HG02870 (cell line): Measurements from ENCODE around the gene NPC2.

Source experiments
- ATAC-seq: cut with Tn5 transposase; IDR thresholded peaks from one replicate; pipeline ENCODE4 v1.9.1; 2021; ENCODE audit warnings: mild to moderate bottlenecking, moderate library complexity; ENCODE audit not compliant: unreplicated experiment

Gene NPC2

DNA sequence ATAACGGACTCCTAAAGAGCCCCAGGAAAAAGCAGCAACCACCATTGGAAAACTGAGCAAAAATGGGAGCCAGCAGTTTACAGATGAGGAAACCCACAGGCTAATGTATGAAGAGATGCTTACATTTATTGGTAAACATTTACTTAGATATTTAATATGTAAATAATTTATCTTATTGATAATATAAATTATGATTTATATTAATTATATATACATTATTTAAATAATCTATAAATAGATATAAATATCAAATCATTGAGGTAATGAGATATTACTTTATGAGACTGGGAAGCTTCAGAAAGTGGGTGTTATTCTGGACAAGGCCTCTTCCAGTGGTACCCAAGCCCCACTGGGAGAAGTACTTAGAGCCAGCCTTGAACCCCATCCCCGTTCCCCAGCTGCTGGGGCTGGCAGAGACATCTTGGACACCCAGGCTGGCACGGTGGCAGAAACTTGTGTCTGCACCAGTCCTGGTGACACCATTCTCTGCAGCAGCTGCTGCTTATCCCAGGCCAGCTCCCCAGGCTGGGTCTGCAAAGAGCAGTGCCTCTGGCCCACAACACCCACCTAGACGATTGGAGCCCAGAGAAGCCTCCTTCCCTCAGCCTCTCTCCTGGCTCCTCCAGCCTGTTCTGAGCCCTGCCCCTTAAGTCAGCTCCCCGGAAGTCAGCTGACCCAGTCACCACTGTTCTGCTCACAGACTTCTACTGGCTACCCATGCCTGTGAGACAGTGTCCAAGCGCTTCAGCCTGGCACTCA is 26.4 kb upstream of the NPC2 start:
- no peak for ATAC-seq

DNA sequence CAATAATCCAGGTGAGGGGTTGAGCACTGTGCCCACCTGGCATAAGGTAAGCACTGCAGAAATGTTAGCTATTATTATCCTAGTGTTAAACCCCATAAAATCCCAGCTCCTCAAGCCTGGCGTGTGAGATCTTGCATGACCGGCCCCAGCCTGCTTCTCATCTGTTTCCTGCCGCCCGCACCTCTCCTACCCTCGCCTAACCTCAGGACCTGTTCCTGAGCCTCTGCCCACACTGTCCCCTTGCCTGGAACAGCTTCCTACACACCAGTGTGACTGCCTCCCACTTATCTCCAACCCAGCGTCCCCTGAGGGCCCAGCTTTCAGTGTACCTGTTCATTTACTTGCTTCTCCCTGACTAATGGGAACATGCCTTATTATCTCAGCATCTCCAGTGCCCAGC is 25.1 kb upstream of the NPC2 start:
- ATAC-seq: no peak

DNA sequence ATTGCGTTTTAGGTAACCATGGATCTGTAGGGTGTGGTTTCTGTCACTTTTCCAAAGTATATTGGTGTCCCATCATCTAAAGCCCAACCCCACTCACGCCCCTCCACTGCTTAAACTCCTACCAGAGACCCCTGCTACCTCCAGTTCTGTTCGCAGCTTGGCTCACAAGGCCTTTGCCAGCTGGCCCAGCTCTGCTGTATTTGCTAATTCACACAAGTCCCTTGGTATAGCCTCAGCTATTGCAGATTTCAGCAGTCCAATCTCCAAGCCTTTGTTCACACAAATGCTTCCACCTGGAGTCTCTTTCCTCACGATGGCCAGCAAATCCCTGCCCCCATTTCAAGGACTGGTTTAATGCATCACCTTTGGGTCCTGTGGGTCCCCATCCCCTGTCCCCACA is 24.6 kb upstream of the NPC2 start:
- no peak for ATAC-seq

DNA sequence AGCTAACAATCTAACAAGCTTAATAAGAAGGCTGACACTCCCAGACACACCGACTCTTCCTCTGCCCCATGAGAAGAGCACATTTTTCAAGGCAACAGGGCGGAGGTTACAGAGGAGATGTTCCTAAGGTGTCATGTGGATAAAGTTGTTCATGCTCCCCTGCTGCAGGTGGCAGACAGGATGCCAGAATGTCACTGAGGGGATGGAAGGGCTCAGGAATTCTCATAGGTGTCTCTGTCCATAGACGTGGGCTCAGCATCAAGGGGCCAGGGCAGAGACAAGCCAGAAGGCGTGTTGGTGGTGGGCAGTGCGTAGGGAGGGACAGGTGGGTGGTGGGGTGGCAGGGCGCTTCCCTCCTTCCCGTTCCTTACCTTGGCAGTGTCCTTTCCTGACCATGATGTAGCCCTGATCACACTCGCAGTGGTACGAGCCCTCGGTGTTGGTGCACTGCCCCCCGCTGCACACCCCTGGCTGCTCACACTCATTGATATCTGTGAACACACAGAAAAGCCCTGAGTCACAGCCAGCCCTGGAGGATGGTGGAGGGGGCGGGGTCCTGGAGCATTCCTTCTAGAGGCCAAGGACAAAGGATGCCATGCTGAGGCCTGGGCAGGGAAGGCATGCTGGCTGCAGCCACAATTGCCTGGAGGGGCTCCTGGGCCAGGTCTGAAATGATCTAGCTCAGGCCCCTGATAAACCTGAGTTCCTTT is 23.5 kb upstream of the NPC2 start:
- no peak for ATAC-seq

DNA sequence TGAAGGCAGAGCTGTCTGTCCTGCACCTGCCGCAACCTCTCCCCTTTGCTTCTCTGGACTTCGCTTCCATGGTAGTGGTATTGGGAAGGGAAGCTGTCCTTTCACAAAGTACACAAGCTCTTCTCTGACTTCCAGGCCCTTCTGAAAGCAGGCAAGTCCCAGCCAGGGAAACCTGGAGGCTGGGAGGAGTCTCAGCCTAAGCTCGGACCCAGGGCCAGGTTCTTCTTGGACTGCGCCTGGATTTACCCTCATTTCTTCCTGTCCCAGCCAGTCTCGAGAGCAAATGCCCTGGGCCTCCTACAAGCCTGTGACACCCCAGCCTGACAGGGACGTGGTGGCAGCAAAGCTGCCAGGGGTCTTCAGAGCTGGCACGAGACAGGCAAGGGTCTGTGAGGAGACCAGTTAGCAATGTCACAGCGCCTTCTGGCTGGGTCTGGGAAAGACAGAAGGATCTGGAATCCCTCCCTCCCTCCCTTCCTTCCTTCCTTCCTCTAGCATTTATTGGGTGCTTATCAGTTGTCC is 22.8 kb upstream of the NPC2 start:
- no peak for ATAC-seq

DNA sequence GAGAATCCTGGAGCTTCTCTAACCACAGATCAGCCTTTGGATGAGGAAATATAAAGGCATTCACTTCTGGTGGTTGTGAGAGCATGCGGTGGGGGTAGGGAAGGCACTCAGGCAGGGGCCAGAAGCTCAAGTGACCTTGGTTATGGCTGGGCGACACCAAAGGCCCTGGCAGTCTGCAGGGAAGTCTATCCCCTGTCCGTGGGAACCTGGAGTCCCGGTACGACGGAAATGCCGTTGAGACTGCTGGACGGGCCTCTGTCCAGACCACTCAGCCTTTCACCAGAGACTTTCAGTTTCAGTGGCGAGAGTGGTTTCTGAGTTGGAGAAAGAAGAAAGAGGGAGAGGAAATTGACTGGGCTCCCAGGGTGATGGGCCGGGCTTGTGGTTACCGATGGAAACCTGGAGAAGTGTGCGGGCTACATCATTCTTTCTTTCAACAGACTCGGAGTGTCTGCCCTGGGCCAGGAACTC is 21.4 kb upstream of the NPC2 start:
- ATAC-seq: no peak

DNA sequence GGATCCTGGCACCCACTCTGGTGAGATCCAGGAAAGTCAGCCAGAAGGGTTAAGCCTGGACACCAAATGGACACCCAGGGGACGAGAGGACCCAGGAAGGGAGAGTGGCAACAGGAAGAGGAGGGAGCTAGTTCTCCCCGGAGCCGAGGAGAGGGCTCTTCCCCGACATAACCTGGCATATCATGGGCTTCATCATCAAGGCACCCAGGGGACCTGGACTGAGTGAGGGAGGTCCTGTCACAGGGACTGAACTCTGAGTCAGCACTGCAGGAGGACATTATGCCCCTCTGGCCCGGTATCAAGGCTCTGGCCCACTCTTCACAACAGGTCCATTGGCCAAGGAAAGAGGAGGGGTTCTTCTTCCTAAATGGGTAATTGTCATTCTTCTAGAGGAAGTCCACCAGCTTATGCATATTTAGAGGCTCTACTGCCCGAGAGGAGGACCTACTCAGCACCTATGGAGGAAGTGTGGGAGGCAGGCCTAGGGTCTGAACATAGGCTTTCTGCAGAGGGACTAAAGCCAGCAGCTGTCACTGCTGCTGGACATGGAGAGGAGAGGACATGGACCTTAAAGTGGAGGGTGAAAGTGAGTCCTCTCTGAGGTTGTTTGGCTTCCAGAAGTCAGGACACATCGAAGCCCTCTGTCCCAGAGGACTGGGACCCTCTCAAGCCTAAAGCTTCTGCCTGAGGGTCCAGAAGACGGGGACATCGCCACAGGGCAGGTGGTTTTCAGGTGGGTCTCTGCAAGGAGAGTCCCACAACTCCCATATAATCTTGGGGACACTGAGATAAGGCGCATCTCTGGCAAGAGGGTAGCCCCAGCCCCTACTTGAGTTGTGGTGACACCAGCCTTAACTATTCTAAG is 19.1 kb upstream of the NPC2 start:
- ATAC-seq: no peak

DNA sequence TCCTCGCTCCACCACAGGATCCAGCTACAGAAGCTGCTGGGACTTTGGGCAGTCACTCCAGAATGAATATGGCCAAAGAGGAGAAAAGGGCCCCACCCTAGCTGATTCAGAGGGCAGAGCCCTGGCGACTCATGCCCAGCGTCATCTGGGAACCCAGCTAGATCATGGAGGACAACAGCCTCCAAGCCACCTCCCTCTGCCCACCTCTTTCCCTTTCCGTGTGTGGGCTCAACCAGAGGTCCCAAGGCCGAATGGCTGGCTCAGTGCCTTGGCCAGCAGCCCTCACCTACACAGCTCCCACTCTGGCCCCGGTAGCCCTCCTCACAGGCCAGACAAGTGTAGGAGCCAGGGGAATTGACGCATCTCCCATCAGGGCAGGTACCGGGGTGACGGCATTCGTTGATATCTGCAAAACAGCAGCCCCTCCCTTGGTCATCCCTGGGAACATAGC is 17.9 kb upstream of the NPC2 start:
- ATAC-seq: no peak

DNA sequence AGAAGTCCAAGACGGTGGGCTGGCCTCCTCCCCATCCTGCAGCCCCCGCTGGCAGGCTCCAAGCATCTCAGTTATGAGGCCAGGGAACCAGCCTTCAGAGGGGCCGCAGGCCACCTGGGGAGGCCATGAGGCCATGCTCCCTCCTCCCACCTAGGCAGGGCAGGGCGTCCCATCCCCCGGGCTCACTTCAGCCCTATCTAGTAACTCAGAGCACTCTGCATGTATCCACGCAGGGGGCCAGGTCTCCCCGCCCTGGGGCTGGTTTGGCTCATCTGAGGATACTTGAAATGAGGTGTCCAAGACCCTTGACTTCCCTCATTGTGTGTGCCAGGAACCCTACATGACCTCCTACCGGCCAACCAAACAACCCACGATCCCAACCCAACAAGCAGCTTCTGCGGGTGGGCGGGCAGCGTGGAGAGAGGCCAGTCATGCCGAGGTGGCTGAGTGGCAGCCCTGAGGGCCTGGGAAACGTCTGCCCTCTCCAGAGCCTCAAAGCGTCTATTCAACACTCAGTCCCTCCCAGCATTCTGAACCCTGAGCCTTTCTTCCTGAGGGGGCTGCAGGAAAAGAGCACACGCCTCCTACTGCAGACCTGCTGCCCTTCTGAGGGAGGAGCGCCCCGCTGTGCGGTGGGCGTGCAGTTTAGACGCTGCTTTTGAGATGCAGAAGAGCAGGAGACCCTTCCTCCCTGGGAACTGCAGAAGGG is 17.3 kb upstream of the NPC2 start:
- ATAC-seq: no peak

DNA sequence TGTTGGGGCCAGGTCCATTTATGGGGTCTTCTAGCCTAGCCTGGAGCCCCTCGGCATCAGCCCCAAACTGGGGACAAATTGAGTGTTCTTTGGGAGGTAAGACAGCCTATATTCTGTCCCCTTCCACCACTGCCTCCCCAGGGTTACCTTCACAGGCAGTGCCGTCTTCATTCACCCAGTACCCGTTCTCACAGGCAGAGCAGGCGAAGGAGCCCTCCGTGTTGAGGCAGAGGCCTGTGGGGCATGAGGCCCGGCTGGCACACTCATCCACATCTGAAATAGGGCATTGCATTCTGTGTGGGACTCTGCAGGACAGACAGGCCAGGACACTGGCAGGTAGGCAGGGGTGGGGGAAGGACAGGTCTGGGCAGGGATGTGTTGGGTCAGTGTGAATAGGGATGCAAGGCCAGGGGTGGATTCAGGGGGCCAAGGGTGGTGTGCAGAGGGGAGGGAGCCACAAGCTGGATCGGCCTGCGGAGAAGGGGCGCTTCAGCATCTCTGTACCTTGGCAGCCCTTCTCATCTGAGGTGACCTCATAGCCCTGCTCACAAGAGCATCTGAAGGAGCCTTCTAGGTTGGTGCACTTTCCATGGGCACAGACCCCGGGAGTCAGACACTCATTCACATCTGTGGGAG is 16.6 kb upstream of the NPC2 start:
- ATAC-seq: no peak

DNA sequence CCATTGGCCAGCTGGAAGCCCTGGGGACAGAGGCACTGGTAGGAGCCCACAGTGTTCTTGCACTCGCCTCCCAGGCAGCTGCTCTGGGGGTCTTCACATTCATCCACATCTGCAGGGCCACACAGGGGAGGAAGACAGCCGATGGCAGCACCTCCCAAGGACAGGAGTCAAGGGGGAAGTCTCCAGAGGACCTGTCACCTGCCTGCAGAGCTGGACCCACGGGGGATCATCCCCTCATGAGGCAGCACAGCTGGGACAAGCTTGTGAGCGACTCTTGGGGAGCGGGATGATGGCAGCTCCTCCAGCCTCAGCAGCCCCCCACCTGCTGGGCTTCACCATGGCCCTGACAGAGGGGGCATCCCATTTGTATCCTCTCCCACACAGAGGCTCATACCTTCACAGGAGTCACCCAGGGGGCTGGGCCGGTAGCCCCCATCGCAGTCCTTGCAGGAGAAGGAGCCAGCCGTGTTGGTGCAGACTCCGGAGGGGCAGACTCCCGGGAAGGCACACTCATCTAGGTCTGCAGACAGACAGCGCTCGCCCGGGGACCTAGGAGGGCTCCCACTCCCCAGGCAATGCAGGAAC is 15.8 kb upstream of the NPC2 start:
- ATAC-seq: no peak

DNA sequence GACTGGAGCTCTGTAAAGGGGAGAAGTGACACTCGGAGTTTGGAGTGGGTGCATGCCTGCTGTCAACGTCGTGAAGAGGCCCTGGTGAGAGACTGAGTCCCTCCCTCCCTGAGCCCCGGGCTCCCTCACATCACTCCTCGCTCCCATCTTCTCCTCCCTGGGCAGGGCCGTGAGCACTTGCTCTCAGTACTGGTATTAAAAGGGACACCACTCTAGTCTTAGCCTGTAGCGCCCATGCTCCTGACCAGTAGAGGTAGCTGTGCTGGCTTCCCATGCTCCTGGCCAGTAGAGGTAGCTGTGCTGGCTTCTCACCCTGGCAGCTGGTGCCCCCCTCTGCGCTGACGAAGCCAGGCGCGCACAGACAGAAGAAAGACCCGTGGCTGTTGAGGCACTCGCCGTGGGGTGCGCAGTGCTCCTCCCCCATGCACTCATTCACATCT is 15.2 kb upstream of the NPC2 start:
- ATAC-seq: no peak

DNA sequence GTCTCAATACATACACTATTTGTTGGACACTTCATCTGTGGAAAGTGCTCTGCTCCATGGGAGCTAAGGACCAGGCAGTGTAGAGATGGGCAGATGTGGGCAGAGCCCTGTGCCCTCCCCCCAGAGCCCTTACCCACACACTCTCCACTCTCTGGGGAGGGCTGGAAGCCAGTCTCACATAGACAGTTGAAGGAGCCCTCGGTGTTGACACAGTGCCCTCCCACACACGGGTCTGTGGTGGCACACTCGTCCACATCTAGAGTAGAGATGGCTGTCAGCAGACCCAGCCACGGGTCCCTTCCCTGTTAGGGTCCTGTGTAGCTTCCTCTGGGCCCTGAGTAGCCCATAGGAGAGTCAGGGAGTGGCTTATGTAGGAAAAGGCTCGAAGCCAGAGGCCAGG is 14.7 kb upstream of the NPC2 start:
- ATAC-seq: no peak

DNA sequence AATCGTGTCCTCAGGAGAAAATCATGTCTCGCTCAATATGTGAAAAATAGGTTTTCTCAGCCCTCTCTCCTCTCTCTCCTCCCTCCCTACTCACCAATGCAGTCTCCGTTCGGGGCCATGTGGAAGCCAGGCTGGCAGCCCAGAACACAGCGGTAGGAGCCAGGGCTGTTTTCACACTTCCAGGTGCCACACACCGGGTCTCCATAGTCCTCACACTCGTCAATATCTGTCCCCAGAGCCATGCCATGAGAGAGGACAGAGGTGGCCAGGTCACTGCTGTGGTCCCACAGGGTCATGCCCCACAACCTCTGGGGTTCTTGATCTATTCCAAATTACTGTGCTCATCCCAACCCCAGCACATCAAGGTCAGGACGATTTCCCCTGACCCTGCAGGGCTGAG is 14.0 kb upstream of the NPC2 start:
- ATAC-seq: no peak

DNA sequence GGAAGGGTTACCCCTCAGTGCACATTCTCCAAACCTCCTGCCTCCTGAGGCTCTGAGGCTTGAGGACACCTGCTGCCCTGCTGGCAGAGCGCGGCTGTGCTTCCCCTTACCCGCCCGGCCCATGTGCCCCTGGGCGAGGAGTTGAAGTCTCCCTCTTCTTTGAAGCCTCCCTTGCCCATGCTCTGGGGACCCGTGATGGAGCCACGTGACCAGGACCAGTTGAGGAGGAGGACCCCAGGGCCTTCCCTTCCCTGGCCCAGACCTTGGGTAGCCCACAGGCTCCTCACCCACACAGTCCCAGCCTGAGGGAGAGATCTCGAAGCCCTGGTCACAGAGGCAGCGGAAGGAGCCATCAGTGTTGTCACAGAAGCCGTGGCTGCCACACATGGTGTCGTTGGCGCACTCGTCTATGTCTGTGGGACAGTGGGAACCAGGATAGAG is 13.3 kb upstream of the NPC2 start:
- ATAC-seq: no peak

DNA sequence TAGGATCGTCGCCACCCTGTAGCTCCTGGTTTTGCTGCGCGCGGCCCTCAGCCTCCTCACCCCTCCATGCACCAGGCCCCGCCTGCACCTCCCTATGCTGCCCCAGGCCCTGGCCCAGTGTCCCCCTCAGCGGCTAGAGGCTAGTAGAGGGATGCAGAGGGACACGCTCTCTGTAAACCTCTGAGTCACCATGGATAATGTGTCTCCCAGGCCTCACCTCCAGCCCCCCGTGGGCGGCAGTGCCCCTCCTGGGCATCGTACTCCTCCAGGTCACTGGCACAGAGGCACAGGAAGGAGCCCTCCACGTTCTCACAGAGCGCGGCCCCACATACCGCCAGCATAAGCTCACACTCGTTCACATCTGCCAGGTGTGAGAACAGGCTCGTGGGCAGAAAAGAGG is 12.7 kb upstream of the NPC2 start:
- no peak for ATAC-seq

DNA sequence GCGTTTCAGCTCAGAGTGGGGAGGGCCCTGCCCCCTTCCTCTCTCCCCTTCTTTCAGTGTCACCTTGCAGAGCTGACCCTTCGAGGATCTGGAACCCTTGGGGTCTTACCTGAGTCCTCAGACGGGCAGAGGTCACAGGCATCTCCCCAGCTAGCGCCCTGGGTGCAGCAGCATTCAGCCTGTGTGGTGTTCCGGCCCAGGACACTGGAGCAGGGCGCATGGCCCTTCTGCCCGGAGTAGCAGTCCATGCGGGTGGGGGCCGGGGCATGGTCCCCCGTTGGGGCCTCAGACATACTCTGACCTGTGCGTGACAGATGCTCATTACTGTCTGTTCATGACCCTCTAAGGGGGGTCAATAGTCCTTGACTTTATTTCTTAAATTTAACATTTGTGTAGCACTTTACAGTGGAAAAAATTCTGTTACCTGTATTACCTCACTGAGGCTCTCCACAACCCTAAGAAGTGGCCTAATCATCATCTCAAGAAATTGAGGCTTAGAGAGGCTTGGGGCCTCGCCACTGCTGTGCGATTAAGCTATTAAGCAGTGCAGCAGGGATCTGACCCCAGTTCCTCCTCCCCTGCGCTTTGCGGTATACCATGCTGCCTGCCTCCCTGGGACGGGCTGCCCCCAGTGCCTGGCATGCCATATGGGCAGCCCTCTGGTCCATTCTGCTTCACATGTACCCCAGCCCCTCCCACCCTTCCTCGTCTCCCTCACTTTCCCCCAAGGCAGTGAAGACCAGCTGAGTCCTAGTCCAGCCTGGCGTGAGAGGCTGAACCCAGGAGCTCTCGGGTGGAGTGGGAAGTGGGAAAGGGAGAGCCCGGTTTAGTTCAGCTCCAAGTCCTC is 12.0 kb upstream of the NPC2 start:
- ATAC-seq: no peak

DNA sequence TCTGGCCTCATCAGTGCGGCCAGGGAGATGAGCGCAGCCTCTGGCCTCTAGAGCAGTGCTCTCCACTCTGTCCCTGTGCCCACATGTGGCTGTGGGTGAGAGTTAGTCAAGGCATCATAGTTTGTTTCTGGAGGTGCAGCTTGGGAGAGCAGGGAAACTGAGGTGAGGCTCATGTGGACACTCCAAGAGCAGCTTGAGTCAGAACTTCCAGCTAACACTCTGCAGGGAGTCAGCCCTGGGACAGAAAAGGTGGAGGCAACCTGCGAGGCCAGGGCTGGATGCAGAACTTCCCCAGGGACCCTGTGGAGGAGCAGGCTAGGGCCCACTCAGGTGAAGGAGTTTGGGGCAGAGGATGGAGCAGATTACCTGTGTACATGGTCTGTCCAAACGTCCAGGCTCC is 11.3 kb upstream of the NPC2 start:
- no peak for ATAC-seq

DNA sequence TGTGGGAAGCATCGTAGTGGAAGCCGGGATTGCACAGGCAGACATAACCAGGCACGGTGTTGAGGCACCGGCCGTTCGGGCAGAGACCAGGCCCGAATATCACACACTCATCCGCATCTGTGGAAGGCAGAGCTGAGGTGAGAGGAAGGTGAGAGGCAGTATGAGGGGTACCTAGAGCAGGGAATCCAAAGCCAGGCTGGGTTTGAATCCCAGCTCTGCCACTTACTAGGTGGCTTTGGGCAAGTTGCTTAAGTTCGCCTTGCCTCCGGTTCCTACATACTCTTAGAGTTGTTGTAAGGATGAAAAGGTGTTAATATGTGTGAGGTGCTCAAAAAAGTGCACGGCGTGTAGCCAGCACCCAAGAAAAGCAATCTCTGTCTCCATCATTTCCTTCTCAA is 10.8 kb upstream of the NPC2 start:
- ATAC-seq: no peak
